ENCODE measurements around the gene ARHGAP24. TPM values are rescaled to one million over a fixed set of nuclear protein-coding genes. Genes with fewer than 3 reads are reported as not detected.

The ARHGAP24 gene
- total and polyA plus RNA-seq, 2 donors from 2014 or later, result 78.1 to 94.7 TPM

DNA sequence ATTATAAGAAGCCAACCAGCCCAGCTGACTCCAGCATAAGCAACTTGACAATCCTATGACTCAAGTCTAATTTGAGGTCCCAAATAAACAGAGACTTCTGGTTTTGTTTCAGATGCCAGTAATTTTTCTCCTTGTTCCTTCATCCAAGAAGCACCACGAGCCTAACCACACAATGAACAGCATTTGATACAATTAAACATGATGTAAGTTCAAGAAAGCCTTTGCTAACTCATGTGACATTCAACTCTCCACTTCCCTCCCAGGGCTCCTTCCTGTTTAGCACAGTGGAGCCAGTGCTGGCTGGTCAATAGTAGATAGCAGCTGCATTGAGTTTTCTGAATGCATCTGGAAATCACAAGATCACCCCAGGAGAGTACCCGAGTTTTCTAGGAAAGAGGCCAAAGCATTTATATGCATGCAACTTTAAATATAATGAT lies 206.3 kb downstream of the ARHGAP24 start:
- H3K27ac ChIP-seq (ENCODE audit: low read depth in 2 of 2, low read length in 2 of 2), result no peak overlapping the region
- TF ChIP-seq, protein P1, sequence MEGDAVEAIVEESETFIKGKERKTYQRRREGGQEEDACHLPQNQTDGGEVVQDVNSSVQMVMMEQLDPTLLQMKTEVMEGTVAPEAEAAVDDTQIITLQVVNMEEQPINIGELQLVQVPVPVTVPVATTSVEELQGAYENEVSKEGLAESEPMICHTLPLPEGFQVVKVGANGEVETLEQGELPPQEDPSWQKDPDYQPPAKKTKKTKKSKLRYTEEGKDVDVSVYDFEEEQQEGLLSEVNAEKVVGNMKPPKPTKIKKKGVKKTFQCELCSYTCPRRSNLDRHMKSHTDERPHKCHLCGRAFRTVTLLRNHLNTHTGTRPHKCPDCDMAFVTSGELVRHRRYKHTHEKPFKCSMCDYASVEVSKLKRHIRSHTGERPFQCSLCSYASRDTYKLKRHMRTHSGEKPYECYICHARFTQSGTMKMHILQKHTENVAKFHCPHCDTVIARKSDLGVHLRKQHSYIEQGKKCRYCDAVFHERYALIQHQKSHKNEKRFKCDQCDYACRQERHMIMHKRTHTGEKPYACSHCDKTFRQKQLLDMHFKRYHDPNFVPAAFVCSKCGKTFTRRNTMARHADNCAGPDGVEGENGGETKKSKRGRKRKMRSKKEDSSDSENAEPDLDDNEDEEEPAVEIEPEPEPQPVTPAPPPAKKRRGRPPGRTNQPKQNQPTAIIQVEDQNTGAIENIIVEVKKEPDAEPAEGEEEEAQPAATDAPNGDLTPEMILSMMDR (IDR thresholded peaks at IDR 0.05; ENCODE audit: borderline replicate concordance, extremely low read depth, insufficient read depth), result no peak
- H3K4me3 ChIP-seq (ENCODE audit: low read length in 3 of 3), result no peak overlapping the region
- no peaks in the 10 kb centered on the region for H3K9me3 ChIP-seq (ENCODE audit: control insufficient read depth in 2 of 3, insufficient read depth in 1 of 3, low read length in 3 of 3)
- no peak for FAIRE-seq
- no peak overlapping the region for H3K9ac ChIP-seq (ENCODE audit: low read length in 3 of 3)
- H3K4me1 ChIP-seq (ENCODE audit: control insufficient read depth in 2 of 3, insufficient read depth in 2 of 3, low read depth in 1 of 3, low read length in 3 of 3), result no peaks in the 10 kb centered on the region
- no peak for DNase-seq
- H3K27me3 ChIP-seq (ENCODE audit: control insufficient read depth, insufficient read depth, low read length), result no peaks in the 10 kb centered on the region
- intact Hi-C loops (cut with DNase I), result no loop called here
- H3K36me3 ChIP-seq (ENCODE audit: control insufficient read depth in 2 of 3, insufficient read depth in 3 of 3, low read length in 3 of 3), result no peaks in the 10 kb centered on the region

- Histone ChIP-seq H3K27me3 (ENCODE audit: control insufficient read depth, insufficient read depth, low read length) (no peaks in the 10 kb centered on the region), H3K27ac (ENCODE audit: low read depth in 2 of 2, low read length in 2 of 2) (no peak overlapping the region), H3K9ac (ENCODE audit: low read length in 3 of 3) (no peak overlapping the region), H3K4me3 (ENCODE audit: low read length in 3 of 3) (no peak overlapping the region), H3K36me3 (ENCODE audit: control insufficient read depth in 2 of 3, insufficient read depth in 3 of 3, low read length in 3 of 3) (no peaks in the 10 kb centered on the region), H3K9me3 (ENCODE audit: control insufficient read depth in 2 of 3, insufficient read depth in 1 of 3, low read length in 3 of 3) (no peaks in the 10 kb centered on the region), H3K4me1 (ENCODE audit: control insufficient read depth in 2 of 3, insufficient read depth in 2 of 3, low read depth in 1 of 3, low read length in 3 of 3) (no peaks in the 10 kb centered on the region)
- intact Hi-C loops (cut with DNase I), result no loop called here
- DNase-seq (no peak), FAIRE-seq (no peak)
- TF ChIP-seq, protein P1 (IDR thresholded peaks at IDR 0.05; ENCODE audit: borderline replicate concordance, extremely low read depth, insufficient read depth), result no peak
Measured at GRCh38 chr4:85681921-85682320, 207.0 kb downstream of the ARHGAP24 start.

- H3K4me3 ChIP-seq (ENCODE audit: low read length in 3 of 3), result no peak overlapping the region
- H3K9ac ChIP-seq (ENCODE audit: low read length in 3 of 3), result no peak overlapping the region
- H3K27me3 ChIP-seq (ENCODE audit: control insufficient read depth, insufficient read depth, low read length), result no peaks in the 10 kb centered on the region
- no peaks in the 10 kb centered on the region for H3K36me3 ChIP-seq (ENCODE audit: control insufficient read depth in 2 of 3, insufficient read depth in 3 of 3, low read length in 3 of 3)
- no peak overlapping the region for H3K27ac ChIP-seq (ENCODE audit: low read depth in 2 of 2, low read length in 2 of 2)
- DNase-seq (no peak), FAIRE-seq (no peak)
- intact Hi-C loops (cut with DNase I), result no loop called here
- TF ChIP-seq, protein P1 (IDR thresholded peaks at IDR 0.05; ENCODE audit: borderline replicate concordance, extremely low read depth, insufficient read depth), result no peak
- H3K4me1 ChIP-seq (ENCODE audit: control insufficient read depth in 2 of 3, insufficient read depth in 2 of 3, low read depth in 1 of 3, low read length in 3 of 3), result no peaks in the 10 kb centered on the region
- no peaks in the 10 kb centered on the region for H3K9me3 ChIP-seq (ENCODE audit: control insufficient read depth in 2 of 3, insufficient read depth in 1 of 3, low read length in 3 of 3)
Measured at GRCh38 chr4:85682391-85682790, 207.4 kb downstream of the ARHGAP24 start.

DNA sequence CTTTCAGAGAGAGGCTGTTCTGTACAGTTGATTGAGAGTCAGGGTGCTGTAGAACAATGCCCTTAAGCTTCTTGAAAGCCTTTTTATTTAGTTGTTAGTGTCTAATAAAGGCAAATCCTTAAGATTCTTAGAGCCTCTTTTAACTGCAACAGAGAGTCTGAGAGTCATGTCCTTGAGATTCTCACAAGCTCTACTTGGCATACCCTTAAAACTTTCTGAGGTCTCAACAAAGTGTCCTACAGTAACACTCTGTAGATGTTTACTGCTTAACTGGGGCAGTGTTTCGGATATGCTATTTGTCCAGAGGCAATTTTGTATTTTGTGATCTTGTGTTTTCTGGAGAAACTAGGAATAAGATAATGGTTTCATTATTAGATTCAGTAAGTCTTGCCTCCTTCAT lies 209.7 kb downstream of the ARHGAP24 start:
- DNase-seq (no peak), FAIRE-seq (no peak)
- Histone ChIP-seq H3K4me3 (ENCODE audit: low read length in 3 of 3) (no peak overlapping the region), H3K9ac (ENCODE audit: low read length in 3 of 3) (no peak overlapping the region), H3K27me3 (ENCODE audit: control insufficient read depth, insufficient read depth, low read length) (no peaks in the 10 kb centered on the region), H3K9me3 (ENCODE audit: control insufficient read depth in 2 of 3, insufficient read depth in 1 of 3, low read length in 3 of 3) (no peaks in the 10 kb centered on the region), H3K27ac (ENCODE audit: low read depth in 2 of 2, low read length in 2 of 2) (no peak overlapping the region), H3K4me1 (ENCODE audit: control insufficient read depth in 2 of 3, insufficient read depth in 2 of 3, low read depth in 1 of 3, low read length in 3 of 3) (no peaks in the 10 kb centered on the region), H3K36me3 (ENCODE audit: control insufficient read depth in 2 of 3, insufficient read depth in 3 of 3, low read length in 3 of 3) (no peaks in the 10 kb centered on the region)
- intact Hi-C loops (cut with DNase I), result no loop called here
- TF ChIP-seq, protein P1 (IDR thresholded peaks at IDR 0.05; ENCODE audit: borderline replicate concordance, extremely low read depth, insufficient read depth), result no peak
